GM21528 (cell line): ENCODE results near the gene MGMT.

Source experiments
- ATAC-seq: cut with Tn5 transposase; IDR thresholded peaks from one replicate; pipeline ENCODE4 v1.9.1; 2021; ENCODE audit warnings: mild to moderate bottlenecking, moderate library complexity; ENCODE audit not compliant: unreplicated experiment, low FRiP score

Gene MGMT

GRCh38 chr10:129699722-129700340, 232.8 kb downstream of the MGMT start:
- ATAC-seq = no peak

- ATAC-seq = no peak
Observed at GRCh38 chr10:129702605-129703004, 235.6 kb downstream of the MGMT start.

GRCh38 chr10:129703287-129704137, 236.5 kb downstream of the MGMT start:
- no peak for ATAC-seq

- no peak for ATAC-seq
Observed at GRCh38 chr10:129704225-129704624, 237.2 kb downstream of the MGMT start.

- no peak for ATAC-seq
Observed at GRCh38 chr10:129704786-129705525, 237.9 kb downstream of the MGMT start.

- no peak for ATAC-seq
Observed at GRCh38 chr10:129705676-129706075, 238.6 kb downstream of the MGMT start.

GRCh38 chr10:129706081-129706480, 239.0 kb downstream of the MGMT start:
- ATAC-seq = no peak

- ATAC-seq = no peak
Observed at GRCh38 chr10:129706523-129706922, 239.5 kb downstream of the MGMT start.

- no peak for ATAC-seq
Observed at GRCh38 chr10:129707406-129708388, 240.7 kb downstream of the MGMT start.

- ATAC-seq = no peak
Observed at GRCh38 chr10:129709101-129709500, 242.1 kb downstream of the MGMT start.

GRCh38 chr10:129709627-129710509, 242.8 kb downstream of the MGMT start:
- ATAC-seq = no peak

- no peak for ATAC-seq
Observed at GRCh38 chr10:129710510-129710847, 243.4 kb downstream of the MGMT start.

GRCh38 chr10:129711291-129711690, 244.2 kb downstream of the MGMT start:
- no peak for ATAC-seq

GRCh38 chr10:129712000-129712399, 245.0 kb downstream of the MGMT start:
- ATAC-seq = no peak

- ATAC-seq = no peak
Observed at GRCh38 chr10:129713659-129714265, 246.7 kb downstream of the MGMT start.

GRCh38 chr10:129715805-129716204, 248.8 kb downstream of the MGMT start:
- no peak for ATAC-seq

- ATAC-seq = no peak
Observed at GRCh38 chr10:129716211-129716681, 249.2 kb downstream of the MGMT start.

- ATAC-seq = no peak
Observed at GRCh38 chr10:129716881-129717280, 249.8 kb downstream of the MGMT start.
